Suprapubic skin (tissue), 4 donors: ENCODE measurements around the gene TMEM184B. TPM values are rescaled to one million over a fixed set of nuclear protein-coding genes. Genes with fewer than 3 reads are reported as not detected.

Experiments
- DNase-seq, 2 donors: peaks; one replicate each; pipeline ENCODE4 v3.0.0-alpha.2; 2019; ENCODE audit warnings: low spot score in 2 of 2
- H3K27ac ChIP-seq: fragments of 200-600 bp; sonication (generic); one replicate; pipeline ENCODE4 v1.5.1; 2019
- H3K27me3 ChIP-seq: fragments of 200-600 bp; sonication (generic); one replicate; pipeline ENCODE4 v1.5.1; 2019
- H3K36me3 ChIP-seq: fragments of 200-600 bp; sonication (generic); one replicate; pipeline ENCODE4 v1.5.1; 2019
- H3K4me1 ChIP-seq: fragments of 200-600 bp; sonication (generic); one replicate; pipeline ENCODE4 v1.5.1; 2019
- H3K4me3 ChIP-seq: fragments of 200-600 bp; sonication (generic); one replicate; pipeline ENCODE4 v1.5.1; 2019; ENCODE audit warnings: mild to moderate bottlenecking
- H3K9me3 ChIP-seq: fragments of 200-600 bp; sonication (generic); one replicate; pipeline ENCODE4 v1.5.1; 2019
- CTCF ChIP-seq, 2 donors: fragments of 200-600 bp in 1 of 2; fragments of 450-650 bp in 1 of 2; sonication (generic) in 1 of 2; IDR thresholded peaks; one replicate each; pipeline ENCODE4 v1.5.1; 2016 to 2019; ENCODE audit warnings: antibody characterized with exemption in 2 of 2, mild to moderate bottlenecking in 1 of 2, moderate library complexity in 1 of 2
- EP300 ChIP-seq: sonication (generic); formaldehyde crosslinking; IDR thresholded peaks from one replicate; pipeline ENCODE4 v1.6.1; 2017; ENCODE audit warnings: antibody characterized with exemption
- POLR2A ChIP-seq, 2 donors: fragments of 450-650 bp; IDR thresholded peaks; one replicate each; pipeline ENCODE4 v1.6.1; 2017; ENCODE audit warnings: antibody characterized with exemption in 2 of 2, mild to moderate bottlenecking in 2 of 2, moderate library complexity in 2 of 2
- POLR2AphosphoS5 ChIP-seq, 3 donors: sonication (generic); formaldehyde crosslinking; IDR thresholded peaks; one replicate each; pipeline ENCODE4 v1.6.1; 2017; ENCODE audit warnings: antibody characterized with exemption in 3 of 3
- WGBS: methylation state at CpG from one replicate; pipeline ENCODE4 v1.1.5; 2018; 5-methylcytosine and 5-hydroxymethylcytosine counted together
- total RNA-seq, 4 donors: library from RNA; depleted of rRNA; stranded (reverse); fragments of >200 nt; gene quantifications; one replicate each; pipeline ENCODE4 v1.1.0, GENCODE V29; 2016

TMEM184B gene
- 10 to 100 TPM; 41.5 to 54.9 (median 46.0) TPM for total RNA-seq

GRCh38 chr22:38272373-38273134 lies at the start of gene TMEM184B:
Gene TMEM184B (minus strand): TSS chr22:38273010. CDS start chr22:38247961, 25,049 bp downstream.
- peak; percentile 68 to 73 for TF ChIP-seq POLR2A (IDR thresholded peaks at IDR 0.05)
- no peak for TF ChIP-seq EP300
- H3K9me3 ChIP-seq: no peaks in the 10 kb centered on the region
- H3K4me1 ChIP-seq: peaks cover 61% of the 10 kb centered on the region
- no peaks in the 10 kb centered on the region for H3K36me3 ChIP-seq
- H3K4me3 ChIP-seq: peak within 1 kb of the TSS; percentile 100
- peak within 1 kb of the TSS; percentile 88 for H3K27ac ChIP-seq
- H3K27me3 ChIP-seq: no peaks in the 10 kb centered on the region
- 1% methylated on average over 41 of the region's 97 CpGs for WGBS
- peak; percentile 83 to 84 for DNase-seq

GRCh38 chr22:38320605-38321402 lies 48.0 kb upstream of the TMEM184B start:
- Histone ChIP-seq H3K4me3 (no peak overlapping the region), H3K36me3 (no peaks in the 10 kb centered on the region), H3K4me1 (peaks cover 26% of the 10 kb centered on the region), H3K9me3 (no peaks in the 10 kb centered on the region), H3K27me3 (no peaks in the 10 kb centered on the region), H3K27ac (no peak overlapping the region)
- 82% methylated on average over 11 of the region's 11 CpGs for WGBS
- no peak for DNase-seq
- TF ChIP-seq EP300 (no peak), CTCF (IDR thresholded peaks at IDR 0.05) (no peak), POLR2AphosphoS5 (IDR thresholded peaks at IDR 0.05) (no peak), POLR2A (IDR thresholded peaks at IDR 0.05) (no peak)

GRCh38 chr22:38318792-38319773 lies 46.3 kb upstream of the TMEM184B start:
- H3K27me3 ChIP-seq: no peaks in the 10 kb centered on the region
- peaks cover 43% of the 10 kb centered on the region for H3K4me1 ChIP-seq
- no peaks in the 10 kb centered on the region for H3K9me3 ChIP-seq
- WGBS: 68% methylated on average over 14 of the region's 14 CpGs
- no peak overlapping the region for H3K4me3 ChIP-seq
- H3K27ac ChIP-seq: peak overlapping the region; percentile 99
- DNase-seq: no peak
- TF ChIP-seq CTCF (IDR thresholded peaks at IDR 0.05) (no peak), POLR2A (IDR thresholded peaks at IDR 0.05) (no peak), POLR2AphosphoS5 (IDR thresholded peaks at IDR 0.05) (no peak), EP300 (no peak)
- no peaks in the 10 kb centered on the region for H3K36me3 ChIP-seq

GRCh38 chr22:38317995-38318715 lies 45.3 kb upstream of the TMEM184B start:
- H3K9me3 ChIP-seq: no peaks in the 10 kb centered on the region
- H3K4me3 ChIP-seq: peak overlapping the region; percentile 90
- H3K36me3 ChIP-seq: no peaks in the 10 kb centered on the region
- peaks cover 52% of the 10 kb centered on the region for H3K4me1 ChIP-seq
- TF ChIP-seq EP300 (no peak), POLR2AphosphoS5 (IDR thresholded peaks at IDR 0.05) (peak in 2 of 3 donors; percentile 41 to 61)
- H3K27me3 ChIP-seq: no peaks in the 10 kb centered on the region
- 6% methylated on average over 18 of the region's 18 CpGs for WGBS
- H3K27ac ChIP-seq: peak overlapping the region; percentile 99
- DNase-seq: peak in 1 of 2 donors; percentile 91

GRCh38 chr22:38317122-38317994 lies 44.5 kb upstream of the TMEM184B start, which contains the start of gene CSNK1E:
Gene CSNK1E (minus strand): TSS chr22:38317433. CDS start chr22:38314157, 3,276 bp downstream.
- Histone ChIP-seq H3K27ac (peak within 1 kb of the TSS; percentile 99), H3K4me1 (peaks cover 60% of the 10 kb centered on the region), H3K4me3 (peak within 1 kb of the TSS; percentile 90), H3K9me3 (no peaks in the 10 kb centered on the region), H3K36me3 (peaks cover 2% of the 10 kb centered on the region), H3K27me3 (no peaks in the 10 kb centered on the region)
- peak in 1 of 2 donors; percentile 86 for DNase-seq
- TF ChIP-seq CTCF (IDR thresholded peaks at IDR 0.05) (no peak), EP300 (no peak), POLR2A (IDR thresholded peaks at IDR 0.05) (no peak), POLR2AphosphoS5 (IDR thresholded peaks at IDR 0.05) (no peak)
- 4% methylated on average over 12 of the region's 98 CpGs for WGBS
